ENCODE data around the gene CARM1. TPM values are rescaled to one million over a fixed set of nuclear protein-coding genes. Genes with fewer than 3 reads are reported as not detected.
"Not testable (repeated sequence)": the region's sequence is repeated elsewhere in the genome, so short reads cannot be mapped to it uniquely, and the experiment has no call there.

Gene CARM1
- total and polyA plus RNA-seq, 8 donors: 13.0 to 24.7 (median 16.6) TPM

DNA sequence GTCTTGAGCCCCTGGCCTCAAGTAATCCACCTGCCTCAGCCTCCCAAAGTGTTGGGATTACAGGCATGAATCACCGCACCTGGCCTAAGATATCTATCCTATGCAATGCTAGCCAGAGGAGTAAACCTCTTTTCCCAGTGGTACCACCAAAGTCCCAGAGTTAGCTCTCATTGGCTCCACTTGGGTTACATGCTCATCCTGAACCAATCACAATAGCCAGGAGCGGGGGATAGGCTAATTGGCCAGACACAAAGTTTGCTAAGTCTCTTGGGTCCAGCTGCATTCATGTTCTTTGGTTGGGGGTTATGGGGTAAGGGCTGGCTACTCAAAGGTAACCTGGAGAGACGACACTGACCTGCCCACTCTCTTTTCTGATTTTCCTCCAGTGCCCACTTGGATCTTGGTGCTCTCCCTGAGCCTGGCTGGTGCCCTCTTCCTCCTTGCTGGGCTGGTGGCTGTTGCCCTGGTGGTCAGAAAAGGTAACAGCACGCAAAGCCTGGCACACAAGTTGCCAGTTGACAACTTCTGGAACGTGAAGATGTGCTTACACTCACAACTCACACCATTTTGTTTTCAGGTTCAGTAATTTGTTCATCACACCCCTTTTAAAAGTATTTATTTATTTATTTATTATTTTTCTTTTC is 15.4 kb upstream of the CARM1 start:
- TF ChIP-seq, protein P1, sequence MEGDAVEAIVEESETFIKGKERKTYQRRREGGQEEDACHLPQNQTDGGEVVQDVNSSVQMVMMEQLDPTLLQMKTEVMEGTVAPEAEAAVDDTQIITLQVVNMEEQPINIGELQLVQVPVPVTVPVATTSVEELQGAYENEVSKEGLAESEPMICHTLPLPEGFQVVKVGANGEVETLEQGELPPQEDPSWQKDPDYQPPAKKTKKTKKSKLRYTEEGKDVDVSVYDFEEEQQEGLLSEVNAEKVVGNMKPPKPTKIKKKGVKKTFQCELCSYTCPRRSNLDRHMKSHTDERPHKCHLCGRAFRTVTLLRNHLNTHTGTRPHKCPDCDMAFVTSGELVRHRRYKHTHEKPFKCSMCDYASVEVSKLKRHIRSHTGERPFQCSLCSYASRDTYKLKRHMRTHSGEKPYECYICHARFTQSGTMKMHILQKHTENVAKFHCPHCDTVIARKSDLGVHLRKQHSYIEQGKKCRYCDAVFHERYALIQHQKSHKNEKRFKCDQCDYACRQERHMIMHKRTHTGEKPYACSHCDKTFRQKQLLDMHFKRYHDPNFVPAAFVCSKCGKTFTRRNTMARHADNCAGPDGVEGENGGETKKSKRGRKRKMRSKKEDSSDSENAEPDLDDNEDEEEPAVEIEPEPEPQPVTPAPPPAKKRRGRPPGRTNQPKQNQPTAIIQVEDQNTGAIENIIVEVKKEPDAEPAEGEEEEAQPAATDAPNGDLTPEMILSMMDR (IDR thresholded peaks at IDR 0.05): peak; percentile 16 to 50 (median 42)
- no peak overlapping the region for H3K4me3 ChIP-seq
- ATAC-seq: peak in 3 of 4 donors; percentile 46 to 75 (median 66)
- WGBS, 2 donors: 71 to 78% methylated on average over 5 of the region's 5 CpGs
- H3K27me3 ChIP-seq: no peaks in the 10 kb centered on the region
- DNase-seq: peak in 1 of 6 donors; percentile 64
- H3K36me3 ChIP-seq: no peaks in the 10 kb centered on the region
- FAIRE-seq: no peak
- no peaks in the 10 kb centered on the region for H3K4me1 ChIP-seq
- no peaks in the 10 kb centered on the region for H3K9me3 ChIP-seq
- no peak overlapping the region for H3K27ac ChIP-seq
- intact Hi-C loops (cut with DNase I): no loop called here

DNA sequence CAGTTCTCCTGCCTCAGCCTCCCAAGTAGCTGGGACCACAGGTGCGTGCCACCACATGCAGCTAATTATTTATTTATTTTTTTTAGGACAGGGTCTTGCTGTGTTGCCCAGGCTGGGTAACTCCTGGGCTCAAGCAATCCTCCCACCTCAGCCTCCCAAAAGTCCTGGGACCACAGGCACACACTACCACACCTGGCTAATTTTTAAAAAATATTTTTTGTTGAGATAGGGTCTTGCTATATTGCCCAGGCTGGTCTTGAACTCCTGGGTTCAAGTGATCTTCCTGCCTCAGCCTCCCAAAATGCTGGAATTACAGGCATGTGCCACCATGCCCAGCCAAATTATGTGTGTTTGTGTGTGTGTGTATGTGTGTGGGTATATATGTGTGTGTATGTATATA is 14.5 kb upstream of the CARM1 start:
- DNase-seq; H3K27ac ChIP-seq; intact Hi-C loops (cut with DNase I); H3K27me3 ChIP-seq; H3K36me3 ChIP-seq; ATAC-seq; H3K4me1 ChIP-seq; H3K4me3 ChIP-seq; FAIRE-seq; H3K9me3 ChIP-seq: not testable (repeated sequence)
- 86 to 95% methylated on average over 1 of the region's 1 CpG for WGBS, 2 donors

DNA sequence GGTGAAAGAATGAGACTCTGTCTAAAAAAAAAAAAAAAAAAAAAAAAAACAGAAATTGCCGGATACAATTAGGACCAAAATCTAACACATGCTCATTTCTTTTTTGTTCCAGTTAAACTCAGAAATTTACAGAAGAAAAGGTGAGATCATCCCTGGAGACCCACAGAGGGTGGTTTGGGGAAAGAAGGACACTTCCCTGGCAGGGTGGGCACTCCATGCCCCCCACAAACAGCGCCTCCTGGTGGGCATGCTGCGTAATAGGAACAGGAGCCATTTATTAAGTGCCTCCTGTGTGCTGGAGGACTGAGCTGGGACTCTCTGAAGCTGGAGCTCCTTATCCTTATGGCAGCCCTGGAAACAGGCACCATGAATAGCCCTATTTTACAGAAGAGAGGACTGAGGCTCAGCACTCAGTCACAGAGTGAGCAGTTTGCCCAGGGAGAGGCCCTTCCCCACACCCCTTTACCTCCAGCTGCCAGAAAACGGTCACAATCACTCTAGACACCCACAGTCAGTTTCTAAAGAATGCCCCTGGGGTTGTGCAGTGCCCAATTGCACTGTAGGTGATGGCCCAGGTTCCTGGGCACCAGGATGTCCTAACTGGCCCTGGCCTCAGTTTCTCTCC is 13.0 kb upstream of the CARM1 start:
- no peak overlapping the region for H3K4me3 ChIP-seq
- H3K36me3 ChIP-seq: no peaks in the 10 kb centered on the region
- DNase-seq (no peak), ATAC-seq (no peak), FAIRE-seq (no peak)
- H3K9me3 ChIP-seq: no peaks in the 10 kb centered on the region
- no peaks in the 10 kb centered on the region for H3K27me3 ChIP-seq
- WGBS, 2 donors: 57 to 61% methylated on average over 4 of the region's 4 CpGs
- no peak overlapping the region for H3K27ac ChIP-seq
- TF ChIP-seq, protein P1 (IDR thresholded peaks at IDR 0.05): peak; percentile 6 to 30 (median 22)
- intact Hi-C loops (cut with DNase I): no loop called here
- H3K4me1 ChIP-seq: peaks cover 0 to 2% (median 0%) of the 10 kb centered on the region in 3 donors

DNA sequence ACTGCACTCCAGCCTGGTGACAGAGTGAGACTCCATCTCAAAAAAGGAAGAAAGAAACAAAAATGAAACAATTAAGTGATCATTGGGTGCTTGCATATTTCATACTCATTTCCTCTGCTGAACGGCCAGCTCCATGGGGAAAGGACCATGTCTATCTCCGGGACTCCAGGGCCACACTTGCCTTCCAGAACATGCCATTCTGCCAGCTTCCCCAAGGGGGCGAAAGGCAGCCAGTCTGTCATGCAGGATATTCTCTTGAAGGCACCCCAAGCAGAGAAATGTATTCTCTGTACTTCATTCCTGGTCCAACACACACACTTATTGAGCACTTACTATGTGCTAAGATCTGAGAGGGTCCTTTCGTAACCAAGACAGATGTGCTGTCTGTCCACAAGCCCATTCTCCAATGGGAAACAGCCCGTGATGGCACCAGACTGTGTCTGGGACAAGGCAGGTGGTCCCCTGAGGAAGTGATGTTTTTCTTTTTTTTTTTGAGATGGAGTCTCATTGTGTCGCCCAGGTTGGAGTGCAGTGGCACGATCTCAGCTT is 10.2 kb upstream of the CARM1 start:
- H3K4me3 ChIP-seq: no peak overlapping the region
- no peaks in the 10 kb centered on the region for H3K9me3 ChIP-seq
- H3K4me1 ChIP-seq: peaks cover 0 to 6% (median 0%) of the 10 kb centered on the region in 3 donors
- intact Hi-C loops (cut with DNase I): loop anchor here in 1 of 3 donors (10.0 kb wide), 1 partner anchor 146 kb away; the partner anchor contains the start of gene DNM2
- TF ChIP-seq, protein P1 (IDR thresholded peaks at IDR 0.05): peak in 2 of 4 donors; percentile 11 to 34
- no peaks in the 10 kb centered on the region for H3K27me3 ChIP-seq
- 70 to 73% methylated on average over 7 of the region's 7 CpGs for WGBS, 2 donors
- FAIRE-seq: no peak
- ATAC-seq: peak in 1 of 4 donors; percentile 30
- H3K27ac ChIP-seq: no peak overlapping the region
- DNase-seq: no peak
- no peaks in the 10 kb centered on the region for H3K36me3 ChIP-seq

DNA sequence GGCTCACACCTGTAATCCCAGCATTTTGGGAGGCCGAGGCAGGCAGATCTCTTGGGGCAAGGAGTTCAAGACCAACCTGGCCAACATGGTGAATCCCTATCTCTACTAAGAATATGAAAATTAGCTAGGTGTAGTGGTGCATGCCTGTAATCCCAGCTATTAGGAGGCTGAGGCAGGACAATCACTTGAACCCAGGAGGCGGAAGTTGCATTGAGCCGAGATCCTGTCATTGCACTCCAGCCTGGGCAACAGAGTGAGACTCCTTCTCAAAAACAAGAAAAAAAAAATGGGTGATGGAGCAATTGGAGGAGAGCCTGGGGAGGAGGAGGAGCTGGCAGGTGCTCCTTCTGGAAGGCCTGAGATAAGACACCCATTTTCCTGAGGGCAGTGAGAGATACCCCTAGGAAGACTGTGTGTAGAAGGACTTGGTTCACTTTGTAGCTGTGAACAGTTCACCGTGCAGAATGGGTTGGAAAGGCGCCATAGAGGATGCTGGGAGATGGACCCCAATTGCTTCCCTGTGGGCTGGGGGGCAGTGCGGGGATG is 8.7 kb upstream of the CARM1 start:
- Histone ChIP-seq H3K9me3 (no peaks in the 10 kb centered on the region), H3K4me3 (peak overlapping the region in 1 of 4 donors; percentile 5), H3K27ac (peak overlapping the region in 2 of 4 donors; percentile 58 to 67), H3K27me3 (no peaks in the 10 kb centered on the region), H3K36me3 (no peaks in the 10 kb centered on the region), H3K4me1 (peaks cover 0 to 6% (median 0%) of the 10 kb centered on the region in 3 donors)
- TF ChIP-seq, protein P1 (IDR thresholded peaks at IDR 0.05): no peak
- no peak for ATAC-seq
- WGBS, 2 donors: 83 to 84% methylated on average over 6 of the region's 6 CpGs
- no peak for FAIRE-seq
- no peak for DNase-seq
- intact Hi-C loops (cut with DNase I): loop anchor here in 1 of 3 donors (10.0 kb wide), 1 partner anchor 148 kb away; the partner anchor contains the start of gene DNM2
